CD4-positive, alpha-beta T cell treated with Interleukin-12 subunit alpha and Interleukin-12 subunit beta, for 1 hour (primary cell): ENCODE data around the gene CAST.
A peak's percentile ranks its signal among the peaks of the same experiment; 100 is the strongest.
"Not testable (repeated sequence)": the region's sequence is repeated elsewhere in the genome, so short reads cannot be mapped to it uniquely, and the experiment has no call there.

Experiments
- DNase-seq: peaks from one replicate; pipeline ENCODE4 v3.0.0-alpha.2; 2020

The CAST gene

GRCh38 chr5:96714951-96715451 is 52.8 kb downstream of the CAST start:
- DNase-seq: peak; percentile 70

DNA sequence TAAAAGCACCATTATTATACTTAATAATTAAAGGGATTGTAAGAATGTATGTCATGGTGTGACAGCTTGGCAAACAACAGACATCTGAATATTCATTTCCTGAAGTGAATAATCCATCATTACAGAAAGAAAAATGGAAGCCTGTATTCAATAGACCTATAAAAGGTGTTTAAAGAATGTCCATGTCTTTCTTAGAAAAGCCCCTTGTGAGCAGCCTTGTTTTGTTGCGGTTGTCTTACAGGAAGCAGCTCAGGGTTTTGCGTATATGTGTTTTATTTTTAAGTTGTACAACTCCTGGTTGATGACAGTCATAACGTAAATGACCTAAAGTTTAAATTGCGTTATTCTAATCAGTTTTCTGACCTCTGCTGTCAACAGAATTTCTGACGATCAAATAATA is 53.8 kb downstream of the CAST start:
- peak; percentile 48 for DNase-seq

DNA sequence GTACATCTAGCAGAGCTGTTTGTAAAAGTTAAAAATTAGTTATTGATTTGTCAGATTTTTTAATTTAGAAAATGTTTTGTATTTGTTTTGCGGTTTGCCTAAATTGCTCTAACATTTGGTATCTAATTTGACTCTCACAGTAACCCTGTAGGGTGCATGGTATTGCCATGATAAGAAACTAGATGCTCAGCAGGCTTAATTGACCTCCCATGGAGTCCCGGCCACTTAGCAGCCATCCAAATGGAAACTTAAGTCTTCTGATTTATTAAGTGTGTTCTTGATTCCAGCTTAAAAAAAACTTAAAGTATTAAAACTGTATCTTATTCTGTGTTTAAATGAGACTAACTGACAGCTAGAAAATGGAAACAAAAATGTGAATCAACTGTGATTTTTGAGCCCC is 54.5 kb downstream of the CAST start:
- DNase-seq: no peak

DNA sequence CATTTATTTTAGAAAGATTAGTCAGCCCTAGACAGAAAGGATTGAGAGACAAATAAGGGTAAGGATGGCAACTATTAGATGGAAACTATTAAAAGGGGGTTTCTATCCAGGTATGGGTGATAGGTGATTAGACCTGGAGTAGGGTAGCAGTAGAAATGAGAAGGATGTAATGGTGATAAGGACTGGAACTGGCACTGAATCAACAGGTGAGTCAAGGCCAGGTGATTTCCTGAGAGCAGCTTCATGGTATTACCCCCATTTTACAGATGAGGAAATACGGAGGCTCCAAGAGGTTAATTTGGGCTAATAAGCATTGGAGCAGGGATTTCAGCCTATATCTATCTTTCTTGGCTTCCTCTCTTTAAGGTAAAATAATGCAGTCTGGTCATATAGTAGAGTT is 55.7 kb downstream of the CAST start:
- DNase-seq: no peak

DNA sequence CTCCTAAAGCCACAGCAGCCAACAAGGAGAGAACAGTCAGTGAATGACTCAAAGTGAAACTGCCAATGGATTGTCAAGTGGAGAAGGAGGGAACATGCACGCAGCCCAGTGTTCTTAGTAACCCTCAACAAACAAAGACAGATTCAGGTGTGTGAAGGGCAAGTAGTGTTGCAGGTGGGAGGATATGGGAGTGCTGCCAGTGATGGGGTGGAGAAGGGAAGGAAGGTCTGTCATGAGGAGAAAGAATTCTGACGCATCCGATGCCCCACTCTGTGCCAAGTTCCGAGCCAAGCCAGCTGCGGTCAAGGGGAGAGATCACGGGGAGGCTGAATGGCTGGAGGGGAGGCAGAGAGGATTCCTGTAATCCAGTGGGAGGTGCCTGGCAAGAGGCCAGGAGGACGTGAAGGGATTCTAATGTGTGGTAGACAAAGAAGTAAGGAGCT is 56.5 kb downstream of the CAST start:
- no peak for DNase-seq

DNA sequence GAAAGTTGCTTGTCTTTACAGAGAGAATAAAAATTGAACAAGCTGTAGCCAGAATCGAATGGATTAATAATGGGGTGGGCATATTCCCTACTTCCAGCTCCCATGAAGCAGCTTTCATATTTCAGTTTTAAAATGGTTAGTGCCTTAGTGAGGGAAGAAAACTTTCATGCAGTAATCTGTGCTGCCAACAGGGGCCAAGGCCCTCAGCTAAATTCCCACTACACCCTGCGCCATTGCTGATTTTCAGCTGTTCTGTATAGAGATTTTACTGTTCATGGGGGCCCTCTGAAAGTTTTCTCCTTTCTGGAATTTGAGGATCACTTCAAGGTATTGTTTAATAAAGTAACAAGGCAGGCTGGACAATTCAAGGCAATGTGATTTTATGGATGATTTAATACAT is 58.2 kb downstream of the CAST start:
- no peak for DNase-seq

DNA sequence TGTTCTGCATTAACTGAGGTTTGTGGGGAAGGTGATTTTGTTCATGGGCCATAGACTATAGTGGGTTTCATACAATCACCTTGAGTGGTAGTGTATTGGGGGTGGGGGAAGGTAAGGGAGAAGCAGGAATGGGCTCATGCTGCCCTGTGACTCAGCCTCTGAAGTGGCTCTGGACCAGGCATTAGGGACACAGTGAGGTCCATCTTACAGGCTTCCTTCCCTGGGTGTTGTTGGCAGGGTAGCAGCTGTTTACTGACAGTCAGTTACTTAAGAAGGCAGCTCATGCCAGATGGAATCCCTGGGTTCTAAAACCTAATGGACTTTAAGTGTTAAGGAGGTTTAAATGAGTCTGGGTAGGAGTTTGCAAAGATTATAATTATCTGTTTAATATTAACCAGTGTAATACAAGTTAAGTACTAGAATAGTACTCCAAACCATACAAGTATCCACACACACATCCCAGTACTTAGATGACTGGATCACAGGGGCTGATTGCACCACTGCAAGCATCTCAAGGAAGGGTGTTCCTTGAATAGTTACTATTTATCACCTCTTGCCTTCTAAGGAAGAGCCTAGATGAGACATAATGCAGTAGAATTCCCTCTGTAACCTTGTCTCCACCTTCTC is 59.3 kb downstream of the CAST start:
- DNase-seq: no peak

DNA sequence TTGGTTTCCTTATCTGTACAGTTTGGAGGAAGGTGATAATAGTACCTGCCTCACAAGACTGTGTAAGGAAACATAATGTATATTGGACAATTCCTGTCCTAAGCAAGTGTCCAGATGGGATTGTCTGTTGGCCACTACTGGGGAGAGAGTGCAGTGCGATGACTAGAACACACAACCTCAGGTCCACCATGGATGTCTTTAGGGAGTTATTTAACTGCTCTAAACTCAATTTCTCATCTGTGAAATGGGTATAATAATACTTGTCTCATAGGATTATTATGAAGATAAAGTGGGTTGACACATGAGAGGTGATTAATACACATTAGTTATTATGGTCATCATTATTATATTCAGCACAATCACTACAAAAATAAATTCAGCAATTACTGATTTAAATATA is 63.1 kb downstream of the CAST start:
- DNase-seq: no peak

DNA sequence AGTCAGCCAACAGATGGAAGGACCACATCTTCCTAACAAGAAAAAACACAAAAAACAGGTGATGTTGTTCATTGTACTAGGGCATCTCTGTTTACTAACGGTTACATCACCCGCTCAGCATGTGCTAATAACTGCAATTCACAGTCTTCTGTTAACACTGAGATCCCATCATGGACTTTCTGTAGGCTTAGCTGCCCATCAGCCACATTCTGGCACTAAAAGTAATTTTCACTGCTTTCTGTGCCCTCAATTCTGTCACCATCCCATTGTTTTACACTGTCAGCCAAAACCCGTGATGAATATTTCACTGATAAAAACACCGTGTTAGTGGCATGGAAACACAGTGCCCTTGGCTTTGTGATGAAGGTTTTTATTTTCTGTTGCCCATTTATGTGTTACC is 64.6 kb downstream of the CAST start:
- no peak for DNase-seq

- DNase-seq: no peak
Observed at GRCh38 chr5:96729156-96729555, 67.0 kb downstream of the CAST start.

GRCh38 chr5:96730586-96730985 is 68.4 kb downstream of the CAST start:
- DNase-seq: no peak

GRCh38 chr5:96733771-96734500 is 71.8 kb downstream of the CAST start:
- DNase-seq: no peak

DNA sequence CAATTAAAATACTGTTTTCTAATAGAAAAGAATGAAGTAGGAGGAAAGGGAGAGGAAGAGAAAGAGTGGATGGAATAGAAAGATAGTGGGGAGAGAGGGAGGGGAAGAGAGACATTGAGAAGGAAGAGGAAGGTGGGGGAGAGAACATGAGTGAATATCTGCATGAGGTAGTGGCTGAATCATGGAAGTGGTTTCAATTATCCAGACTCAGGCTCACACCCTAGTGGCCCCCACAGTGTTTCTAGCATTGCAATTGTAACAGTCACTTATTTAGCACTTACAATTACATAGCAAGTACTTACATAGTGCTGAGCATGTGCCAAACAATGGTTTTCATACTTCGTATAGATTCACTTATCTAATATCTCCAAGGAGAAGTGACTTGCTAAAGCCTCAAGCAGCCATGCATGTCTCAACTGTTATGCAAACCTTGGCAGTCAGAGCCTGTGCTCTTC is 72.7 kb downstream of the CAST start:
- no peak for DNase-seq

DNA sequence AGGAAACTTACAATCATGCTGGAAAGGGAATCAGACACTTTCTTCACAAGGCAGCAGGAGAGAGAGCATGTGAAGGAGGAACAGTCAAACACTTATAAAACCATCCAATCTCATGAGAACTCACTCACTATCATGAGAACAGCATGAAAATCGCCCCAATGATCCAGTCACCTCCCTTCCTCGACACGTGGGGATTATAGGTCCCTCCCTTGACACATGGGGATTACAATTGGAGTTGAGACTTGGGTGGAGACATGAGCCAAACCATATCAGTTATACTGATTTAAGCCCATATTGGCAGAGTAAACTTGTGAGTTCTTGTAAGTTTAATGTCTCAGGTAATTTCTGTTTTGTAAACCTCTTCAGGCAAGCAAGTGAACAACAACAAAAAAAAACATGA is 74.8 kb downstream of the CAST start:
- no peak for DNase-seq

DNA sequence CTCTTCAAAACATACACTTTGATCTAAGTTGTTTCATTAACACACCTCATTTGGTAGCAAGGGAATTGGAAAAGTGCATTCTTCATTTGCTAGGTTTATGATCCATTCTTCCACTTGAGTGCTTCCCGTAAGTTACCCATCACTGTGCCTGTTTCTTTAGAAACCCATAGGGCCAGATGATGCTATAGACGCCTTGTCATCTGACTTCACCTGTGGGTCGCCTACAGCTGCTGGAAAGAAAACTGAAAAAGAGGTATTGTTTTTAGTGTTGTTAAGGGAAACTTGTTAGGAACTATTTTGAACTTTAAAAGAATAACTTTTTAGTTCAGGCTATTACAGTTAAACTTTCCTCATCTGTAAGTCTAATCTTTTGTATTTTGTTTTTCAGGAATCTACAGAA is 78.9 kb downstream of the CAST start:
- DNase-seq: no peak

- no peak for DNase-seq
Observed at GRCh38 chr5:96741891-96742309, 79.7 kb downstream of the CAST start.

DNA sequence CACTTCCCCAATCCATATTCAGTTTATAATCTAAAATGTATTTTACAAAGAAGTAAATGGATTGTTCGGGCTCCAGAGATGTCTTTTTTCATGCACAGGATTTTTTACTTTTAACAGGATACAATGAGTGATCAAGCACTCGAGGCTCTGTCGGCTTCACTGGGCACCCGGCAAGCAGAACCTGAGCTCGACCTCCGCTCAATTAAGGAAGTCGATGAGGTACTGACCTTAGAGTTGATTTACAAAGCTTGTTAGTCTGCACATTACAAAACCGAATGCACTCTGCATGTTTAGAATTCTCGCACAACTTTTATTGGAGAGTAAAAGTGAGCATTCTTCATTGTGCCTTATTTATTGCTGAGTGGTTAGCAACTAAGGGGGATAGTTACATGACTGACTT is 80.4 kb downstream of the CAST start:
- DNase-seq: no peak

DNA sequence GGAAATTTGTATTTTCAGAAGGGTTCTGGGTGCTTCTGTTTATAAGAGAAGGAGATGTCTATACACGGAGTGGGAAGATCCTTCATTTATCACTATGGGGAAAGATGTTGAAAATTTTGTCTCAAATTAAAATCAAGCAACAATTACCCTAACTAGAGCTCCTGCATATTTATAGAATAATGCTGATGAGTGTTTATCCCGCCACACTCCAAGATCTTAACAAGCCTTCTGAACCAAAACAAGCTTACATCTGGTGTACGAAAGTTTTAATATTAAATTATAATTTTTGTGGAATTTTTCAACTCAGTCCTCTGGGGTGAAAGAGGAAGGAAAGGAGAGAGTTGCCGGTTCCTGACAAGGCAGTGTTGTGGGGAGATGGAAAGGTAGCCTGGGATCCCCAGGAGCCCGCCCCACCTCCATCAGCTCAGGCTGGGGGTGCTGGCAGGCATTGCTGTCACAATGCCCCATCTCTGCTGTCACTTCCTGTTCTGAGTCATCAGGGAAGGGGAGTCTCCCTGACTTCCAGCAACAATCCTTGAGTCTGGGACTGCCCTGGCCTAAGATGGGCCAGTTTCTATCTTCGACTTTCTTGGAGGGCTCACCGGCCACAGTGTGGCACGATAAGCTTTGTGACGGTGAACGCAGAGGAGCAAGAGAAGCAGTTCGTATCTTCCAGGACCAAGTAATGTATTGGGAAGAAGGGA is 81.0 kb downstream of the CAST start:
- no peak for DNase-seq

DNA sequence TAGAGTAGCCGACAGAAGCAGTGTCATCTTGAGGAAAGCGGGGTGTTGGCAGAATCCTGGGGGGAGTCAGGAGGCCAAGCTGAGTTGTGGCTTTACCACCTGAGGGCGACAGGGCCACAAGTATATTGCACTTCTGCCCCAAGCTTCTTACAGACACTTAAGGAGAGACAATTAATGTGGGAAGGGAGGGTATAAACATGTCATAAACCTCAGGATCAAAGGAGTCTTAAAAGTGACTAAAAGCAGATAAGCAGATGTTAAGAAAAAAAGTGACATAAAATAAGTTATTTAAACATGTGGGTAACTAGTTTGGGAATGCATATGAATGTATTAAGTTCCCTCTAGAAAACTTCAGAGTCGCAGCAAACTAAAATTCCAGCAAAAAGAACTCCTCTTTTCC is 81.6 kb downstream of the CAST start:
- DNase-seq: no peak

DNA sequence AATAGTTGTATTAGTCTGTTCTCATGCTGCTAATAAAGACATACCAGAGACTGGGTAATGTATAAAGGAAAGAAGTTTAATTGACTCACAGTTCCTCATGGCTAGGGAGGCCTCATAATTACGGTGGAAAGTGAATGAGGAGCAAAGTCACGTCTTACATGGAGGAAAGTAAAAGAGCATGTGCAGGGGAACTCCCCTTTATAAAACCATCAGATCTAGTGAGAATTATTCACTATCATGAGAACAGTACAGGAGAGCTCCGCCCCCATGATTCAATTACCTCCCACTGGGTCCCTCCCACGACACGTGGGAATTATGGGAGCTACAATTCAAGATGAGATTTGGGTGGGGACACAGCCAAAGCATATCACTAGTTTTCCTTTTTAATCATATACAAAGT is 82.0 kb downstream of the CAST start:
- not testable (repeated sequence) for DNase-seq

DNA sequence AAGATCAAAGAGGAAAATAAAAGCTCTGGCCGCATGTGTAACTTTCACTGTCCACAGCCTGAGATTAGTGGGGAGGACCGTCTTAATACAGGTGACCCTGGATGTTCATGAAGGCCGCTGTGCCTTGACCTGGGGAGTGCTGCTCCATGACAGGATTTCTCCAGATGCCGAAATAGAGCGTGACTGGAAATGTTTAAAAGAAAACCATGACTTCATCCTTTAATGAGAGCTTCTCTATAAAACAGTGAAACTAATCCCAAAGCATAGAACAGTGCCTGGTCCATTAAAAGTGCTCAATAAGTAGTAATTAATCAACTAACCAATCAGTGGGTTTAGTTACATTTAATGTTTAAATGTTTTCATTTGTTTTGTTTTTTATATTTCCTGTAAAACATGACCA is 82.8 kb downstream of the CAST start:
- no peak for DNase-seq

DNA sequence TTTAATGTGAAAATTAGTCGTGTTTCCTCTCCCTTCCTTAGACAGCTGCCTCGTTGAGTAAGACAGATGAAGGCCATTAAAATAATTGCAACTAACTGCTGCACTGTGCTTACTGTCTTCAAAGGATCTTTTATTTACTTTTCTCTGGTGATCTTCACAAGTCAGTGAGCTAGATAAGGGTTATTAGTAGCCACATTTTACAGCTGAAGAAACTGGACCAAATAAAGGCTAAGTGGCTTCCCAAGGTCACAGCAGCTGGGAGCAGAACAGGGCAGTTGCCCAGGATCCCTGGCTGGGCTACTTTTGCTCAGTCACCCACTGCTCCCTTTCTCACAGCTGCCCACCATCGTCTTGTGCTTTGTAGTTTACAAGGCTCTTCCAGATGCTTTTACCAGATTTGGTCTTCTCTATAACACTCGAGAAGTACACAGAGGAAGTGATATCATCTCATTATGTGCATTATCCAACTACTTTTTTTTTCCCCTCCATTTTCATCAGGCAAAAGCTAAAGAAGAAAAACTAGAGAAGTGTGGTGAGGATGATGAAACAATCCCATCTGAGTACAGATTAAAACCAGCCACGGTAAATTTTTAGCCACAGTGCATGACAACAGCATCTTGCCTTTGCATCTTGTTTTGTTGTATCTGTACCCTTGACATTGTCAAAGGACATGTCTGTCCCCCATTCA is 83.8 kb downstream of the CAST start:
- no peak for DNase-seq

DNA sequence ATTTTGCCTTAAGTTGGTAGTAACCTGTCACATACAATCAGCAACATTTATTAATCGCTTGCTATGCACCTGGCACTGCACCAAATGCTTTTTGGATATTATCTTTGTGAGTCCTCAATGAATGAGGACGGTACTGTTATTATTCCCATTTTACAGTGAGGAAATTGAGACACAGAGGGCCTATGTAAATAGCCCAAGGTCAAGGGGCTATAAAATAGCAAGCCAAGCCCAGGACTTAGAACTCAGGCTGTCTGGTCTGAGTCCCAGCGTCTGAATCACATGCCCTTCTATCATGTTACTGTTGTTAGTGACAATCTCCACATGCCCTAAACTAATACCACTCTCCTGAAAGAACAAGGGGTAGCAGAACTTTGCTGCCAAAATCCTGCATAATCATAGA is 85.5 kb downstream of the CAST start:
- DNase-seq: no peak
